GM19240 (cell line): Measurements from ENCODE around the gene MTHFSD.

Source experiments
- DNase-seq: peaks from one replicate; pipeline ENCODE4 v3.0.0; 2011; ENCODE audit warnings: low spot score; ENCODE audit not compliant: insufficient read length

MTHFSD gene

GRCh38 chr16:86514481-86515376 lies 40.3 kb downstream of the MTHFSD start:
- no peak for DNase-seq

- no peak for DNase-seq
Measured at GRCh38 chr16:86513471-86514277, 41.4 kb downstream of the MTHFSD start.

DNA sequence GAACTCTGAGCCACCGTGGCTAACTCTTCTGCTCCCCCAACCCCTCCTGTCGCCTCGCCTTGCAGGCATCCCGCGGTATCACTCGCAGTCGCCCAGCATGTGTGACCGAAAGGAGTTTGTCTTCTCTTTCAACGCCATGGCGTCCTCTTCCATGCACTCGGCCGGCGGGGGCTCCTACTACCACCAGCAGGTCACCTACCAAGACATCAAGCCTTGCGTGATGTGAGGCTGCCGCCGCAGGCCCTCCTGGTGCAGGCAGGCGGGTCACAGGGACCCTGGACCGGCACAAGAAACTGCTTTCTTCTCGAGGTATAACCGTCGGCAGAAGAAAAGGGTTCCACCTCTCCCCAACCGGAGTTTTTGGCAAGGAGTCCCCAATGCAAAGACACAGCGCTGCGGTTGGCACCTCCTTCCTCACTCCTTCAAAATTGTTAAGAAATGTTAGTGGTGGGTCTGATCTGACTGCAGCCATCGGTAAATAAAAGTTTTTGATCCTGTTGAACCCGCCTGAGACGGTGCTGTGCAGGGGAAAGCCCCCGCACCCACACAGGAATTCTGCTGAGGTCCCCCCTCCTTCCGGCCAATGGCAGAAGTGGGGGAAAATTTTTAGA lies 42.1 kb downstream of the MTHFSD start:
- no peak for DNase-seq

DNA sequence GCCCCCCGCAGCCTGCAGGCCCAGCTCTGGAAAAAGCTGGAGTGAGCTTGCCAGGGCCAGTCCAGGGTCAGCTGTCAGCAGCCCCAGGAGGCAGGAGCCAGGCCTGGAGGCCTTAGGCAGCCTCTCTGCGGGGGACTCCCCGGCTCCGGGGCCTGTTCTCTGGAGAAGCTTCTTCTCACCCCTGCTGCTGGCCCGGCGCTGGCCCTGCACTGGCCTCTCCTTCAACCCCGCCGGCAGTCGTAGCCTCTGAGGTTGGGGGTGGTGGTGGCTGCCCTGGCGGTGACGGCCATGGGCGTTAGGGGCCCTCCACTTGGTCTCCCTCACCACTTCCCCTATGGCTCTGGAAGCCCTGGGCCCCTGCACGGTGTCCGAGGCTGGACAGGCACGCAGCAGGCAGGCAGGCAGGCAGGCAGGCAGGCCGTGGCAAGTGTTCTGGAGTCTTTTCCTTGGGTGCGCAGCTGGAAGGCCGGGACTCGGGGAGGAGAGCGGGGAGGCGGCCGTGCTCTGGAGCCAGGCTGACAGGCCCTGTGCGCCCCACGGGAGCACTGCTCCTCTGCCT lies 42.7 kb downstream of the MTHFSD start:
- DNase-seq, result no peak

- no peak for DNase-seq
Measured at GRCh38 chr16:86511317-86512161, 43.5 kb downstream of the MTHFSD start.

DNA sequence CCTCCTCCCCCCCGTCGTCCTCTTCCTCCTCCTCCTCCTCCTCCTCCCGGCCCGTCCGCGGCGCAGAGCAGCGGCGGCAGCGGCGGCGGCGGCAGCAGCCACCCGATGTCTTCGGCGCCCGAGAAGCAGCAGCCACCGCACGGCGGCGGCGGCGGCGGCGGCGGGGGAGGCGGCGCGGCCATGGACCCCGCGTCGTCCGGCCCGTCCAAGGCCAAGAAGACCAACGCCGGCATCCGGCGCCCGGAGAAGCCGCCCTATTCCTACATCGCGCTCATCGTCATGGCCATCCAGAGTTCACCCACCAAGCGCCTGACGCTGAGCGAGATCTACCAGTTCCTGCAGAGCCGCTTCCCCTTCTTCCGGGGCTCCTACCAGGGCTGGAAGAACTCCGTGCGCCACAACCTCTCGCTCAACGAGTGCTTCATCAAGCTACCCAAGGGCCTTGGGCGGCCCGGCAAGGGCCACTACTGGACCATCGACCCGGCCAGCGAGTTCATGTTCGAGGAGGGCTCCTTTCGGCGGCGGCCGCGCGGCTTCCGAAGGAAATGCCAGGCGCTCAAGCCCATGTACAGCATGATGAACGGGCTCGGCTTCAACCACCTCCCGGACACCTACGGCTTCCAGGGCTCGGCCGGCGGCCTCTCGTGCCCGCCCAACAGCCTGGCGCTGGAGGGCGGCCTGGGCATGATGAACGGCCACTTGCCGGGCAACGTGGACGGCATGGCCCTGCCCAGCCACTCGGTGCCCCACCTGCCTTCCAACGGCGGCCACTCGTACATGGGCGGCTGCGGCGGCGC lies 44.4 kb downstream of the MTHFSD start, which contains the start of gene FOXF1:
TSS of gene FOXF1 (plus strand) at position 63 of the 797 bp plus-strand sequence. CDS start at position 106, 43 bp downstream.
- no peak for DNase-seq

- no peak for DNase-seq
Measured at GRCh38 chr16:86509759-86510464, 45.1 kb downstream of the MTHFSD start.

- DNase-seq, result no peak
Measured at GRCh38 chr16:86508947-86509758, 45.9 kb downstream of the MTHFSD start.

DNA sequence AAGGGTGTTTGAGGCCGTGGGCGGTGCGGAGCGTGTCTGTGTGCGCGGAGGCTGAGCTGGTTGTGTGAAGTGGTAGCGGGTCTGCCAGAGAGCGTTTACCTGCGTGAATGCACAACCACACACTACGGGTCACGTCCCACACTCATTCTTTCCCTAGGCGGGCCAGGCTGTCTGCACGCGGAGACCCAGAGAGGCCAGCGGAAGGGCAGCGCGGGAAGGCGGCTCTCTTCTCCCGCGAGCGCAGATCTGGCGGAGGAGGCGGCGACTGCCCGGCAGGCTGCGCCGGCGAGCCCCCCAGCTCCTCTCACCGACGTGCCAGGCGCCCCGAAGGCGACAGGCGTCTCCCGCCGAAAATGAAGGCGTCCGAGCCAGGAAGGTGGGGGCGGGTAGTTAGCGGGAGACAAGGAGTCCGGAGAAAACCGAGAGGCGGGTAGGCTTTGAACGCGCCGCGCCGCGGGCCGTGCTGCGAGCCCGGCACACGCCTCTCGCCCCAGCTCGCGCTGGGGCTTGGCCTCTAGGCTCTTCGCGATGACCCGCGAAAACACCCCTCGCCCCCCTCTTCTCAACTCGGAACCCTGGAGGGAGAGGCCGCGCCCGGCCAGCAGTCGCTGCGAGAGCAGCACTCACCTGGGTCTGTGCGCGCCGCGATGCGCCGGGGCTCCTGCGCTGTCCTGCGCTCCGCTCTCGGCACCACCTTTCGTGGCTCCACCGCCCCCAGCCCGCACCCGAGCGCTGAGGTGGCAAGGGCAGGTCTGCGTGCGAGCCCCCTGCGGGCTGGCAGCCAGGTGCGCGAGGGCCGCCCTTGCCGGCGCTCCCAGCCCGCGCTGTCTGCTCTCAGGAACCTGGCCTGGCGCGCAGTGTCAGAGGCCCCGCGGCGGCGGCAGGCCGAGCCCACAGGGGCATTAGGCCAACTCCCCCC lies 46.7 kb downstream of the MTHFSD start:
- no peak for DNase-seq

GRCh38 chr16:86507173-86508027 lies 47.6 kb downstream of the MTHFSD start:
- no peak for DNase-seq

DNA sequence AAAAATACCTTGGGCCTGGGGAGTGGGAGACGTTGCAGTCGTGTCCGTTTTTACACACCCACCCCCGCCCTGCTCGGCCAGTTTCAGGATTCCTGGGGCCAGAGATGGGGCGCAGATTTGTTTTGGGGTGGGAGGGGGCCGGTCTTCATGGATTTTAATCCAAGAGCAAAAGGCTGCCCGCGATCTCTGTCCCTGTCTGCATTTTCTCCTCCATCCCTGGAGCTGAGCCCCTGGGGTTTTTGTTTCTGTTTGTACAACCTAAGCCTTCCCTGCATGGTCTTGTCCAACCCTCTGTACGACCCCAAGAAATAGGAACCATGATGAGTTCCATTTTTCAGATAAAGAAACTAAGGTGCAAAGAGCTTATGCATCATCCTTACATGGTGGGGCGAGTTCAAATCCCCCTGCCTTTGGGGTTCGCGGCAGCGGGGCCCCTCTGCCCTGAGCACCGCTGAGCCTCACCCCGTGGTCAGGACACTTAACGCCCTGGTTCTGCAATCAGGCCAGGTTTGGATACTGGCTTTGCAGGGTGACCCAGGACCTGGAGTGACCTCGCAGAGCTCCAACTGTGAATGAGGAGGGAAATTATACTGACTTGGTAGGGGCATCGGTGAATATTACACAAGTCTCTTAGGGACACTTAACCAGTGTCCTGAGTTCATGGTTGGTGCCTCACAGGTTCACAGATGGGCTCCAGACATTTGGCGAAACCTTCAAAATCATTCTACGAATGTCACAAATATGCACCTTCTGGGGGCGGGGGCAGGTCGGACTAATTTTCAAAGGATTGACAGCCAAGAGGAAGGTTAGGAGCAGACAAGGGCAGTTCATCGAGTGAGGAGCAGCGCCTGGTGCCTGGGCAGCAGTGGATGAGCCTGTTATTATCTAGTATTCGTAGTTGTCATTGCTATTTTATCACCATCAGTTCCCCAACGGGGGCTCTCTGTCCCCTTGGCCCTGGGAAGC lies 48.9 kb downstream of the MTHFSD start:
- no peak for DNase-seq

GRCh38 chr16:86505185-86505898 lies 49.7 kb downstream of the MTHFSD start:
- DNase-seq, result no peak

DNA sequence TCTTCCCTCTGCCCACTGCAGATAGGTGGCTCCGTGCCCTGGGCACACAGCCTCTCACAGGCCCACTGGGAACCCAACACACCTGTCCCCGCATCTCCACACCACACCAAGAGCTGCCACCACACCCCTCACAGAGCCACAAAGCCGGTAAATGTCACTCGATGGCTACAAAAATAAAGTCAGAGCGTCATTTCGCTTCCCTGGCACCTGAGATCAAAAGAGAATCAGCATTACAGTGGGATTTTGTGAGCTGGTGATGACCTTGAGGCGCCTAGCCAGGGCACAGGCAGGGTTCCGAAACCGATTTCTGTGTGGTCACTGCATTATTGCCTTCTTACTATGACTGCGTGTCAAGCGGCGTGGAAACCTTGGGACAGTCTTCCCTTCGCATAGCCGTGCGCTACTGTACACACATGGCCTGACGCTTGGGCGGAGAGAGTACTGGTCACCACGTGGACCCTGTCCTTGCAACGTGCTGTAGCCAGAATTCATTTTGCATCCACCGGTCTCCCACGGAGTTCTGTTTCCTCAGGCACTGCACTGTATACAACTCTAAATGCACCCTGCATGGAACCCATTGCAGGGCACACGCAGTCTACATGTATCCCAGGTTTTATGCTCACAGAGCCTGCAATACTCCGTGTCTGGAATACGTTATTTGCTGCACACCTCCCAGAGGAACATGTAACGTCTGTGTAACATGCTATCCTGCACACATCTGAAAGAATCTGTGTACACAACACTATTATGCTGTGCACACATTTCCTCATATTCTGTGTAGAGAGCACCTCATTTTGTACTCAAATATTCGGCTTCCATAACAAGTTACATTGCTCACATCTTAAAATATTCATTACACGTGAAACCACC lies 50.5 kb downstream of the MTHFSD start:
- DNase-seq, result no peak

DNA sequence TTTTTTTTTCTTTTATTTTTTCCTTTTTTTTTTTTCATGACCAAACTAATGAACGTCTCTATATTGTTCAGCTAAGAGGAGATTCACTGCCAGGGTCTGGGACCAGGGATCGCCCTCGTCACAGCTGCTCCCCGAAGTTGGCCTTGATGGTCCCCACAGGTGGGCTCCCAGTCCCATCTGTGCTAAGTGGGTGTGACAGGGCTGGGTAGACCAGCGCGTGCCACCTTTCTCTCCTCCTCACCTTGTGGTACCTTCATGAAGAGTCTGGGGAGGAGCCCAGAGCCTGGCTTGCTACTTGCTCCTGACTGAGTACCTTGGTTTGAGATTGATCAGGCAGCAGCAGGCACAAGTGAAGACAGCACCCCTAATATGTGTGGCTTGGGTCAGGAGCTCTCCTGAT lies 51.2 kb downstream of the MTHFSD start:
- no peak for DNase-seq
